HEK293 (cell line): Measurements from ENCODE around the gene NECAB2.

ENCODE experiments used
- CTCF ChIA-PET: fragments of 350-600 bp; formaldehyde crosslinking; extraction: SDS; loops from one replicate; lab custom pipeline; 2021; ENCODE audit warnings: antibody characterized with exemption; lab: Yijun Ruan, JAX
- POLR2A ChIA-PET: fragments of 300-600 bp; formaldehyde crosslinking; extraction: SDS; loops from one replicate; lab custom pipeline; 2020; ENCODE audit warnings: antibody characterized with exemption, inconsistent platforms; lab: Yijun Ruan, JAX
- H3K27ac ChIP-seq: fragments of 200-500 bp; sonication (Bioruptor generic); 2 replicates; pipeline ENCODE4 v1.5.1; 2014; ENCODE audit warnings: low read depth, low read length, control low read depth, inconsistent platforms; ENCODE audit errors: extremely low read depth
- H3K36me3 ChIP-seq, 2 experiments: fragments of 200-500 bp in 1 of 2; sonication (Bioruptor generic) in 1 of 2; 1 replicate in 1 of 2; 2 replicates in 1 of 2; pipeline ENCODE4 v1.5.1; 2014 to 2017; ENCODE audit warnings: inconsistent platforms in 2 of 2, low read length in 2 of 2; ENCODE audit not compliant: control insufficient read depth in 2 of 2, insufficient read depth in 1 of 2
- H3K4me1 ChIP-seq: fragments of 200-500 bp; sonication (Bioruptor generic); 2 replicates; pipeline ENCODE4 v1.5.1; 2014; ENCODE audit warnings: mild to moderate bottlenecking, low read length, inconsistent platforms; ENCODE audit not compliant: control insufficient read depth, insufficient read depth
- H3K4me3 ChIP-seq: 2 replicates; pipeline ENCODE4 v1.5.1; 2011; ENCODE audit warnings: low read depth, mild to moderate bottlenecking, control low read depth, low read length, moderate library complexity
- H3K9me3 ChIP-seq: fragments of 200-500 bp; sonication (Bioruptor generic); 2 replicates; pipeline ENCODE4 v1.5.1; 2014; ENCODE audit warnings: low read depth, low read length, inconsistent platforms; ENCODE audit not compliant: control insufficient read depth, insufficient read depth
- EGR2 ChIP-seq: fragments of 450-650 bp; formaldehyde crosslinking; IDR thresholded peaks from 2 replicates; pipeline ENCODE4 v1.5.1; 2016; ENCODE audit warnings: low read depth, missing biosample characterization, missing genetic modification characterization
- GLIS1 ChIP-seq: fragments of 450-650 bp; formaldehyde crosslinking; IDR thresholded peaks from 2 replicates; pipeline ENCODE4 v1.5.1; 2016; ENCODE audit warnings: missing biosample characterization, missing genetic modification characterization
- SP7 ChIP-seq: fragments of 450-650 bp; formaldehyde crosslinking; IDR thresholded peaks from 2 replicates; pipeline ENCODE4 v1.5.1; 2016; ENCODE audit warnings: missing biosample characterization, missing genetic modification characterization
- ZBTB21 ChIP-seq: fragments of 450-650 bp; formaldehyde crosslinking; IDR thresholded peaks from 2 replicates; pipeline ENCODE4 v1.5.1; 2017; ENCODE audit warnings: missing biosample characterization, missing genetic modification characterization
- ZNF184 ChIP-seq: fragments of 450-650 bp; IDR thresholded peaks from 2 replicates; pipeline ENCODE4 v1.5.1; 2018; ENCODE audit warnings: missing biosample characterization, mild to moderate bottlenecking, missing genetic modification characterization
- ZNF274 ChIP-seq, 2 experiments: fragments of 200-500 bp in 1 of 2; fragments of 450-650 bp in 1 of 2; sonication (Bioruptor generic) in 1 of 2; formaldehyde crosslinking in 1 of 2; IDR thresholded peaks; 2 replicates each; pipeline versions ENCODE4 v1.5.1 to v1.6.1; 2014 to 2016; ENCODE audit warnings: borderline replicate concordance in 1 of 2, inconsistent platforms in 1 of 2, low read length in 1 of 2, missing biosample characterization in 1 of 2, missing genetic modification characterization in 1 of 2
- ZNF311 ChIP-seq: fragments of 450-650 bp; formaldehyde crosslinking; IDR thresholded peaks from 2 replicates; pipeline ENCODE4 v1.5.1; 2017; ENCODE audit warnings: missing biosample characterization, missing genetic modification characterization, borderline replicate concordance
- ZNF324 ChIP-seq: fragments of 450-650 bp; formaldehyde crosslinking; IDR thresholded peaks from 2 replicates; pipeline ENCODE4 v1.5.1; 2016; ENCODE audit warnings: missing biosample characterization, missing genetic modification characterization
- ZNF433 ChIP-seq: fragments of 450-650 bp; formaldehyde crosslinking; IDR thresholded peaks from 2 replicates; pipeline ENCODE4 v1.5.1; 2016; ENCODE audit warnings: missing biosample characterization, missing genetic modification characterization, low read depth
- ZNF510 ChIP-seq: fragments of 450-650 bp; formaldehyde crosslinking; IDR thresholded peaks from 2 replicates; pipeline ENCODE4 v1.5.1; 2018; ENCODE audit warnings: mild to moderate bottlenecking, missing genetic modification characterization, missing biosample characterization; ENCODE audit not compliant: insufficient replicate concordance
- ZNF529 ChIP-seq: fragments of 450-650 bp; formaldehyde crosslinking; IDR thresholded peaks from 2 replicates; pipeline ENCODE4 v1.5.1; 2017; ENCODE audit warnings: missing genetic modification characterization, missing biosample characterization; ENCODE audit not compliant: insufficient replicate concordance
- ZNF558 ChIP-seq: fragments of 450-650 bp; formaldehyde crosslinking; IDR thresholded peaks from 2 replicates; pipeline ENCODE4 v1.5.1; 2016; ENCODE audit warnings: missing biosample characterization, missing genetic modification characterization
- TF ChIP-seq, protein P1 (sequence below): fragments of 450-650 bp; formaldehyde crosslinking; optimal IDR thresholded peaks from 2 replicates; pipeline ENCODE3; 2016; ENCODE audit warnings: missing biosample characterization, mild to moderate bottlenecking, missing genetic modification characterization
- TF ChIP-seq, protein P2 (sequence below): fragments of 450-650 bp; formaldehyde crosslinking; IDR thresholded peaks from 2 replicates; pipeline ENCODE4 v1.5.1; 2016; ENCODE audit warnings: missing biosample characterization, missing genetic modification characterization, low read depth
- TF ChIP-seq, protein P3 (sequence below): fragments of 450-650 bp; formaldehyde crosslinking; IDR thresholded peaks from 2 replicates; pipeline ENCODE4 v1.5.1; 2016; ENCODE audit warnings: missing biosample characterization, missing genetic modification characterization
- TF ChIP-seq, protein P4 (sequence below): fragments of 450-650 bp; IDR thresholded peaks from 2 replicates; pipeline ENCODE4 v1.5.1; 2018; ENCODE audit warnings: missing biosample characterization, mild to moderate bottlenecking, missing genetic modification characterization
- TF ChIP-seq, protein P5 (sequence below): fragments of 450-650 bp; formaldehyde crosslinking; IDR thresholded peaks from 2 replicates; pipeline ENCODE4 v1.5.1; 2017; ENCODE audit warnings: missing biosample characterization, missing genetic modification characterization

NECAB2 gene

DNA sequence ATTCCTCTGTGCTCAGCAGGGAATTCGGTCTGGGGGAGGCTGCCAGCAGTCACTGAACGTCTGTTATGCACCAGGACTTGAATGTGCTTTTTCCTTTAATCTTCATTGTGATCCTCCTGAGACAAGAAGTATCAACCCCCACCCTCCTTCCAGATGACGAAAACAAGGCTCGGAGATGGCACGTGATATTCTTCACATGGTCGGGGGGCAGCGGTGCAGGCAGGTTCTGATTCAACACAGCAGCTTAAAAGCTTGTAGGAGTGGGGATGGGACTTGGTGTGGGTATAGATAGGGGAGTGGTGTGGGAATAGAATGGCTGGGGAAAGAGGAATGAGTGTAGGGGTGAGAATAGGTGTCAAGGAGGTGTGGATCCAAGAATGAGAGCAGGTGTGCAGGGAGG lies 6.4 kb downstream of the NECAB2 start:
- H3K4me1 ChIP-seq, result no peaks in the 10 kb centered on the region
- ChIA-PET CTCF (no interaction called here), POLR2A (no interaction called here)
- H3K9me3 ChIP-seq, result no peaks in the 10 kb centered on the region
- TF ChIP-seq ZNF311 (tag by site-specific recombination) (no peak), ZNF184 (tag by site-specific recombination) (no peak), EGR2 (tag by site-specific recombination) (peak; percentile 40; the same call in 1 of the 2 replicates)
- TF ChIP-seq, protein P1, sequence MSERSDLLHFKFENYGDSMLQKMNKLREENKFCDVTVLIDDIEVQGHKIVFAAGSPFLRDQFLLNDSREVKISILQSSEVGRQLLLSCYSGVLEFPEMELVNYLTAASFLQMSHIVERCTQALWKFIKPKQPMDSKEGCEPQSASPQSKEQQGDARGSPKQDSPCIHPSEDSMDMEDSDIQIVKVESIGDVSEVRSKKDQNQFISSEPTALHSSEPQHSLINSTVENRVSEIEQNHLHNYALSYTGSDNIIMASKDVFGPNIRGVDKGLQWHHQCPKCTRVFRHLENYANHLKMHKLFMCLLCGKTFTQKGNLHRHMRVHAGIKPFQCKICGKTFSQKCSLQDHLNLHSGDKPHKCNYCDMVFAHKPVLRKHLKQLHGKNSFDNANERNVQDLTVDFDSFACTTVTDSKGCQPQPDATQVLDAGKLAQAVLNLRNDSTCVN, result no peak
- H3K27ac ChIP-seq, result no peak overlapping the region
- no peaks in the 10 kb centered on the region for H3K36me3 ChIP-seq
- H3K4me3 ChIP-seq, result no peak overlapping the region

DNA sequence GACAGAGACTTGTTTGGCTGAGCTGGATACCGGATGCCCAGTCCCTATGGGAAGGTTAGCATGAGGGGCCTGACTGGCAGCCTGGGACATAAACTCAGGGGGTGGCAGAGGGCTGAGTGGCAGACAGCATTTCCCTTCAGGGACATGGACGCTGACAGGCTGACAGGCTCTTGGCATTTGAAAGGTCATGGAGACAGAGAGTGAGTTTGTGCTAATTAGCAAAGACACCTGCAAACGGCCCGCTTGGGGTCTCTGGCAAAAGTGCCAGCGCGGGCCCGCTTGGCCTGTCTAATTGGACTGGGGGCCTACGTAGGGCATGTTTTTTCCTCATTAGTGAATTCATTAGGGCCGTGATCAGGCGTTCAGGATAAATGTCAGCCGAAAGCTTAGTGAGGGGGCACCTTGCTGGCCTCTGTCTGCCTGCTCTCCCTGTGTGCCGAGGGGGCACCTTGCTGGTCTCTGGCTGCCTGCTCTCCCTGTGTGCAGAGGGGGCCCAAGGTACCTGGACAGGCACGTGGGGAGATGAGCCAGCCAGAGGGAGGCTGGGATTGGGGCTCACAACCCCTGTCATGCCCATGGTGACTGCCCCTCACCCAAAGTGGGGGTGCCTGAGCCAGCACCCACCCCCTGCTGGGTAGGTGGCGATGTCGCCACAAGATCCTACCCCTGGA lies 7.7 kb downstream of the NECAB2 start:
- no peaks in the 10 kb centered on the region for H3K9me3 ChIP-seq
- no peak overlapping the region for H3K27ac ChIP-seq
- H3K4me1 ChIP-seq, result no peaks in the 10 kb centered on the region
- no peak overlapping the region for H3K4me3 ChIP-seq
- no peaks in the 10 kb centered on the region for H3K36me3 ChIP-seq
- ChIA-PET POLR2A (no interaction called here), CTCF (no interaction called here)
- TF ChIP-seq ZBTB21 (tag by site-specific recombination) (no peak), ZNF274 (IDR thresholded peaks at IDR 0.05; ENCODE audit: low read length) (no peak), ZNF274 (tag by site-specific recombination; IDR thresholded peaks at IDR 0.05; ENCODE audit: borderline replicate concordance) (no peak), ZNF558 (no peak)
- TF ChIP-seq, protein P2, sequence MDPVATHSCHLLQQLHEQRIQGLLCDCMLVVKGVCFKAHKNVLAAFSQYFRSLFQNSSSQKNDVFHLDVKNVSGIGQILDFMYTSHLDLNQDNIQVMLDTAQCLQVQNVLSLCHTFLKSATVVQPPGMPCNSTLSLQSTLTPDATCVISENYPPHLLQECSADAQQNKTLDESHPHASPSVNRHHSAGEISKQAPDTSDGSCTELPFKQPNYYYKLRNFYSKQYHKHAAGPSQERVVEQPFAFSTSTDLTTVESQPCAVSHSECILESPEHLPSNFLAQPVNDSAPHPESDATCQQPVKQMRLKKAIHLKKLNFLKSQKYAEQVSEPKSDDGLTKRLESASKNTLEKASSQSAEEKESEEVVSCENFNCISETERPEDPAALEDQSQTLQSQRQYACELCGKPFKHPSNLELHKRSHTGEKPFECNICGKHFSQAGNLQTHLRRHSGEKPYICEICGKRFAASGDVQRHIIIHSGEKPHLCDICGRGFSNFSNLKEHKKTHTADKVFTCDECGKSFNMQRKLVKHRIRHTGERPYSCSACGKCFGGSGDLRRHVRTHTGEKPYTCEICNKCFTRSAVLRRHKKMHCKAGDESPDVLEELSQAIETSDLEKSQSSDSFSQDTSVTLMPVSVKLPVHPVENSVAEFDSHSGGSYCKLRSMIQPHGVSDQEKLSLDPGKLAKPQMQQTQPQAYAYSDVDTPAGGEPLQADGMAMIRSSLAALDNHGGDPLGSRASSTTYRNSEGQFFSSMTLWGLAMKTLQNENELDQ, result no peak

DNA sequence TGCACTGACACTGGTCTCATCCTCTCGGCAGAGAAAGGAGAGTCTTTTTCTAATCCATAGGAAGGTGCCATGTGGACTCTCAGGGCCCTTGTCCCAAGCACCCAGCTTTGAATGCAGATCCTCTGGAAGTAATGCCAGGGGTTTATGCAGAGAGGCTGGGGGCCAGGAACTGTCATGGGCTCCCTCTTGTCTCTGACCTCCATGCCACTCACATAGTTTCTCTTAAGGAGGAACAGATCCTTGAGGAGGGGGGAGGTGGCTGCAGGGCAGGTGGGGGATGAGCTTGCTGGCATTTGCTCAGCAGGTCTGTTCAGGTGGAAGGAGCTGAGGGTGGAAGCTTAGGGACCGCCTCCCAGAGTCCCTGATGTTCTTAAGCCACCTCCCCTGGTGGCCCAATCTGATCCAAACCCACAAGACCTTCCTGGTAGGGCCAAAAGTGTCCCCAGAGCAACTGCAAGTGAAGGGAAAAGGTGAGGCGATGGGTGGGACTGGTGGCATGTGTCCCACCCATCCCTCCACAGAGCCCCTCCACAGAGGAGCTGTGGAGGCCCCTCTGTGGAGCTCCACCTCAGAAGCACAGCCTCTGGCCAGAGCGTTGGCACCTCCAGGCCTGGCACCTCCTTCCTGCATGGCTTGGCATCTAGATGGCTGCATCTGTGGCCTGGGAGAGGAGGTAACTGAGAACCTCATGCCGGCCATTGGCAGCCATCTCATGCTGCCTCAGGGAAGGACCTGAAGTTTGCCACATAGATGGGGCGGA lies 9.2 kb downstream of the NECAB2 start:
- H3K36me3 ChIP-seq, result no peaks in the 10 kb centered on the region
- ChIA-PET POLR2A (no interaction called here), CTCF (interaction anchor here (0.6 to 2.3 kb wide), 3 partner anchors 86 to 783 kb away, joined by 4 to 8 read pairs (median 4); no protein-coding TSS in a partner anchor)
- no peak overlapping the region for H3K4me3 ChIP-seq
- no peaks in the 10 kb centered on the region for H3K9me3 ChIP-seq
- no peak overlapping the region for H3K27ac ChIP-seq
- H3K4me1 ChIP-seq, result no peaks in the 10 kb centered on the region
- TF ChIP-seq, protein P3, sequence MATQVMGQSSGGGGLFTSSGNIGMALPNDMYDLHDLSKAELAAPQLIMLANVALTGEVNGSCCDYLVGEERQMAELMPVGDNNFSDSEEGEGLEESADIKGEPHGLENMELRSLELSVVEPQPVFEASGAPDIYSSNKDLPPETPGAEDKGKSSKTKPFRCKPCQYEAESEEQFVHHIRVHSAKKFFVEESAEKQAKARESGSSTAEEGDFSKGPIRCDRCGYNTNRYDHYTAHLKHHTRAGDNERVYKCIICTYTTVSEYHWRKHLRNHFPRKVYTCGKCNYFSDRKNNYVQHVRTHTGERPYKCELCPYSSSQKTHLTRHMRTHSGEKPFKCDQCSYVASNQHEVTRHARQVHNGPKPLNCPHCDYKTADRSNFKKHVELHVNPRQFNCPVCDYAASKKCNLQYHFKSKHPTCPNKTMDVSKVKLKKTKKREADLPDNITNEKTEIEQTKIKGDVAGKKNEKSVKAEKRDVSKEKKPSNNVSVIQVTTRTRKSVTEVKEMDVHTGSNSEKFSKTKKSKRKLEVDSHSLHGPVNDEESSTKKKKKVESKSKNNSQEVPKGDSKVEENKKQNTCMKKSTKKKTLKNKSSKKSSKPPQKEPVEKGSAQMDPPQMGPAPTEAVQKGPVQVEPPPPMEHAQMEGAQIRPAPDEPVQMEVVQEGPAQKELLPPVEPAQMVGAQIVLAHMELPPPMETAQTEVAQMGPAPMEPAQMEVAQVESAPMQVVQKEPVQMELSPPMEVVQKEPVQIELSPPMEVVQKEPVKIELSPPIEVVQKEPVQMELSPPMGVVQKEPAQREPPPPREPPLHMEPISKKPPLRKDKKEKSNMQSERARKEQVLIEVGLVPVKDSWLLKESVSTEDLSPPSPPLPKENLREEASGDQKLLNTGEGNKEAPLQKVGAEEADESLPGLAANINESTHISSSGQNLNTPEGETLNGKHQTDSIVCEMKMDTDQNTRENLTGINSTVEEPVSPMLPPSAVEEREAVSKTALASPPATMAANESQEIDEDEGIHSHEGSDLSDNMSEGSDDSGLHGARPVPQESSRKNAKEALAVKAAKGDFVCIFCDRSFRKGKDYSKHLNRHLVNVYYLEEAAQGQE, result no peak
- TF ChIP-seq, protein P4, sequence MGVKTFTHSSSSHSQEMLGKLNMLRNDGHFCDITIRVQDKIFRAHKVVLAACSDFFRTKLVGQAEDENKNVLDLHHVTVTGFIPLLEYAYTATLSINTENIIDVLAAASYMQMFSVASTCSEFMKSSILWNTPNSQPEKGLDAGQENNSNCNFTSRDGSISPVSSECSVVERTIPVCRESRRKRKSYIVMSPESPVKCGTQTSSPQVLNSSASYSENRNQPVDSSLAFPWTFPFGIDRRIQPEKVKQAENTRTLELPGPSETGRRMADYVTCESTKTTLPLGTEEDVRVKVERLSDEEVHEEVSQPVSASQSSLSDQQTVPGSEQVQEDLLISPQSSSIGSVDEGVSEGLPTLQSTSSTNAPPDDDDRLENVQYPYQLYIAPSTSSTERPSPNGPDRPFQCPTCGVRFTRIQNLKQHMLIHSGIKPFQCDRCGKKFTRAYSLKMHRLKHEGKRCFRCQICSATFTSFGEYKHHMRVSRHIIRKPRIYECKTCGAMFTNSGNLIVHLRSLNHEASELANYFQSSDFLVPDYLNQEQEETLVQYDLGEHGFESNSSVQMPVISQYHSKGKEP (tag by site-specific recombination), result no peak
- TF ChIP-seq ZNF433 (tag by site-specific recombination) (no peak), GLIS1 (tag by site-specific recombination) (no peak), SP7 (tag by site-specific recombination) (no peak), ZNF324 (tag by site-specific recombination) (no peak), ZNF510 (tag by site-specific recombination) (no peak), ZNF529 (tag by site-specific recombination) (no peak)
- TF ChIP-seq, protein P5, sequence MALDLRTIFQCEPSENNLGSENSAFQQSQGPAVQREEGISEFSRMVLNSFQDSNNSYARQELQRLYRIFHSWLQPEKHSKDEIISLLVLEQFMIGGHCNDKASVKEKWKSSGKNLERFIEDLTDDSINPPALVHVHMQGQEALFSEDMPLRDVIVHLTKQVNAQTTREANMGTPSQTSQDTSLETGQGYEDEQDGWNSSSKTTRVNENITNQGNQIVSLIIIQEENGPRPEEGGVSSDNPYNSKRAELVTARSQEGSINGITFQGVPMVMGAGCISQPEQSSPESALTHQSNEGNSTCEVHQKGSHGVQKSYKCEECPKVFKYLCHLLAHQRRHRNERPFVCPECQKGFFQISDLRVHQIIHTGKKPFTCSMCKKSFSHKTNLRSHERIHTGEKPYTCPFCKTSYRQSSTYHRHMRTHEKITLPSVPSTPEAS, result no peak
